Memory B cell (primary cell): ENCODE measurements around the gene RABAC1.
"Not testable (repeated sequence)": the region's sequence is repeated elsewhere in the genome, so short reads cannot be mapped to it uniquely, and the experiment has no call there.

ENCODE experiments used
- ATAC-seq: fragments of 150-1000 bp; cut with Tn5 transposase; 2 replicates; pipeline ENCODE4 v1.10.0; 2021; ENCODE audit warnings: low read depth, mild to moderate bottlenecking, moderate library complexity
- DNase-seq, 2 donors: peaks; one replicate each; pipeline ENCODE4 v3.0.0; 2022; ENCODE audit warnings: low spot score in 2 of 2
- H3K27ac Mint-ChIP-seq: one replicate; pipeline ENCODE4 v1.8.0; 2022; ENCODE audit warnings: mild to moderate bottlenecking, moderate library complexity, mixed read lengths
- H3K27me3 Mint-ChIP-seq: one replicate; pipeline ENCODE4 v1.8.0; 2022; ENCODE audit warnings: mixed read lengths
- H3K36me3 Mint-ChIP-seq: one replicate; pipeline ENCODE4 v1.8.0; 2022; ENCODE audit warnings: mild to moderate bottlenecking, mixed read lengths
- H3K4me1 Mint-ChIP-seq: one replicate; pipeline ENCODE4 v1.8.0; 2022; ENCODE audit warnings: mixed read lengths
- H3K4me3 Mint-ChIP-seq: one replicate; pipeline ENCODE4 v1.8.0; 2022; ENCODE audit warnings: mild to moderate bottlenecking, moderate library complexity, mixed read lengths
- H3K9me3 Mint-ChIP-seq: one replicate; pipeline ENCODE4 v1.8.0; 2022; ENCODE audit warnings: mixed read lengths

The RABAC1 gene

GRCh38 chr19:41915021-41915775 lies 43.9 kb downstream of the RABAC1 start:
- Mint-ChIP-seq H3K4me3 (no peak overlapping the region), H3K27ac (no peak overlapping the region), H3K27me3 (peaks cover 15% of the 10 kb centered on the region), H3K4me1 (peaks cover 34% of the 10 kb centered on the region), H3K9me3 (no peaks in the 10 kb centered on the region), H3K36me3 (peaks cover 2% of the 10 kb centered on the region)
- ATAC-seq (no peak), DNase-seq (no peak)

- not testable (repeated sequence) for ATAC-seq, DNase-seq, H3K9me3 Mint-ChIP-seq, H3K36me3 Mint-ChIP-seq
- Mint-ChIP-seq H3K4me1 (peaks cover 35% of the 10 kb centered on the region), H3K4me3 (peak overlapping the region; percentile 11), H3K27me3 (peaks cover 15% of the 10 kb centered on the region), H3K27ac (peak overlapping the region; percentile 39)
Measured at GRCh38 chr19:41914424-41914834, 44.7 kb downstream of the RABAC1 start.

GRCh38 chr19:41913538-41914423 lies 45.3 kb downstream of the RABAC1 start:
- peaks cover 15% of the 10 kb centered on the region for H3K27me3 Mint-ChIP-seq
- H3K4me1 Mint-ChIP-seq: peaks cover 37% of the 10 kb centered on the region
- H3K27ac Mint-ChIP-seq: peak overlapping the region; percentile 39
- no peaks in the 10 kb centered on the region for H3K9me3 Mint-ChIP-seq
- ATAC-seq: peak; percentile 9
- peak overlapping the region; percentile 27 for H3K4me3 Mint-ChIP-seq
- peaks cover 3% of the 10 kb centered on the region for H3K36me3 Mint-ChIP-seq
- no peak for DNase-seq

GRCh38 chr19:41912899-41913537 lies 46.1 kb downstream of the RABAC1 start:
- ATAC-seq (peak; percentile 20), DNase-seq (no peak)
- H3K27ac Mint-ChIP-seq: peak overlapping the region; percentile 39
- H3K27me3 Mint-ChIP-seq: peaks cover 15% of the 10 kb centered on the region
- no peaks in the 10 kb centered on the region for H3K9me3 Mint-ChIP-seq
- H3K4me3 Mint-ChIP-seq: peak overlapping the region; percentile 45
- peaks cover 39% of the 10 kb centered on the region for H3K4me1 Mint-ChIP-seq
- H3K36me3 Mint-ChIP-seq: peaks cover 3% of the 10 kb centered on the region

- Mint-ChIP-seq H3K9me3 (no peaks in the 10 kb centered on the region), H3K27me3 (peaks cover 15% of the 10 kb centered on the region), H3K4me3 (peak overlapping the region; percentile 64), H3K27ac (no peak overlapping the region), H3K36me3 (peaks cover 3% of the 10 kb centered on the region), H3K4me1 (peaks cover 41% of the 10 kb centered on the region)
- ATAC-seq: peak; percentile 31
- DNase-seq: no peak
Measured at GRCh38 chr19:41911889-41912731, 47.0 kb downstream of the RABAC1 start.

GRCh38 chr19:41910992-41911888 lies 47.9 kb downstream of the RABAC1 start:
- no peak for DNase-seq
- Mint-ChIP-seq H3K27ac (no peak overlapping the region), H3K36me3 (peaks cover 8% of the 10 kb centered on the region), H3K27me3 (peaks cover 15% of the 10 kb centered on the region), H3K4me3 (no peak overlapping the region), H3K9me3 (no peaks in the 10 kb centered on the region), H3K4me1 (peaks cover 46% of the 10 kb centered on the region)
- no peak for ATAC-seq

GRCh38 chr19:41910240-41910991 lies 48.7 kb downstream of the RABAC1 start:
- ATAC-seq: no peak
- peaks cover 49% of the 10 kb centered on the region for H3K4me1 Mint-ChIP-seq
- DNase-seq: no peak
- peaks cover 17% of the 10 kb centered on the region for H3K36me3 Mint-ChIP-seq
- peak overlapping the region; percentile 1 for H3K27ac Mint-ChIP-seq
- H3K9me3 Mint-ChIP-seq: no peaks in the 10 kb centered on the region
- H3K4me3 Mint-ChIP-seq: no peak overlapping the region
- H3K27me3 Mint-ChIP-seq: peaks cover 15% of the 10 kb centered on the region

- Mint-ChIP-seq H3K4me3 (no peak overlapping the region), H3K36me3 (peaks cover 19% of the 10 kb centered on the region), H3K9me3 (no peaks in the 10 kb centered on the region), H3K4me1 (peaks cover 49% of the 10 kb centered on the region), H3K27ac (no peak overlapping the region), H3K27me3 (peaks cover 13% of the 10 kb centered on the region)
- ATAC-seq (no peak), DNase-seq (no peak)
Measured at GRCh38 chr19:41909706-41910105, 49.4 kb downstream of the RABAC1 start.

GRCh38 chr19:41908724-41909464 lies 50.2 kb downstream of the RABAC1 start:
- H3K4me3 Mint-ChIP-seq: no peak overlapping the region
- peaks cover 23% of the 10 kb centered on the region for H3K36me3 Mint-ChIP-seq
- H3K27me3 Mint-ChIP-seq: peaks cover 8% of the 10 kb centered on the region
- ATAC-seq (no peak), DNase-seq (no peak)
- peaks cover 47% of the 10 kb centered on the region for H3K4me1 Mint-ChIP-seq
- no peaks in the 10 kb centered on the region for H3K9me3 Mint-ChIP-seq
- H3K27ac Mint-ChIP-seq: peak overlapping the region; percentile 40

GRCh38 chr19:41907994-41908615 lies 51.0 kb downstream of the RABAC1 start:
- ATAC-seq (no peak), DNase-seq (no peak)
- H3K4me3 Mint-ChIP-seq: no peak overlapping the region
- no peaks in the 10 kb centered on the region for H3K9me3 Mint-ChIP-seq
- H3K27me3 Mint-ChIP-seq: peaks cover 2% of the 10 kb centered on the region
- peaks cover 42% of the 10 kb centered on the region for H3K4me1 Mint-ChIP-seq
- H3K36me3 Mint-ChIP-seq: peaks cover 29% of the 10 kb centered on the region
- H3K27ac Mint-ChIP-seq: peak overlapping the region; percentile 40

GRCh38 chr19:41906916-41907680 lies 52.0 kb downstream of the RABAC1 start:
- H3K9me3 Mint-ChIP-seq: no peaks in the 10 kb centered on the region
- H3K4me3 Mint-ChIP-seq: no peak overlapping the region
- peaks cover 39% of the 10 kb centered on the region for H3K4me1 Mint-ChIP-seq
- DNase-seq (no peak), ATAC-seq (no peak)
- H3K36me3 Mint-ChIP-seq: peaks cover 32% of the 10 kb centered on the region
- no peaks in the 10 kb centered on the region for H3K27me3 Mint-ChIP-seq
- H3K27ac Mint-ChIP-seq: peak overlapping the region; percentile 69
